SKM-1 treated with dmso at 0.1 percent for 144 hours (cell line): ENCODE data around the gene GPR78.

ENCODE experiments used
- DNase-seq: peaks from one replicate; lab custom pipeline; 2025; ENCODE audit not compliant: unreplicated experiment; lab: John Stamatoyannopoulos, UW

The GPR78 gene

GRCh38 chr4:8546766-8547107 lies 33.5 kb upstream of the GPR78 start:
- DNase-seq = no peak

- no peak for DNase-seq
Measured at GRCh38 chr4:8547108-8547911, 32.9 kb upstream of the GPR78 start.

GRCh38 chr4:8547912-8548730 lies 32.1 kb upstream of the GPR78 start:
- no peak for DNase-seq

GRCh38 chr4:8548731-8549351 lies 31.4 kb upstream of the GPR78 start:
- DNase-seq = no peak

- DNase-seq = no peak
Measured at GRCh38 chr4:8549352-8549931, 30.8 kb upstream of the GPR78 start.

- DNase-seq = no peak
Measured at GRCh38 chr4:8550691-8551090, 29.5 kb upstream of the GPR78 start.

GRCh38 chr4:8552024-8552423 lies 28.2 kb upstream of the GPR78 start:
- DNase-seq = no peak

GRCh38 chr4:8552581-8553205 lies 27.5 kb upstream of the GPR78 start:
- DNase-seq = no peak

GRCh38 chr4:8553216-8553615 lies 27.0 kb upstream of the GPR78 start:
- no peak for DNase-seq

- no peak for DNase-seq
Measured at GRCh38 chr4:8553991-8554405, 26.2 kb upstream of the GPR78 start.

- DNase-seq = no peak
Measured at GRCh38 chr4:8554555-8555100, 25.6 kb upstream of the GPR78 start.

GRCh38 chr4:8555716-8556115 lies 24.5 kb upstream of the GPR78 start:
- DNase-seq = no peak

- no peak for DNase-seq
Measured at GRCh38 chr4:8556341-8557150, 23.6 kb upstream of the GPR78 start.

- no peak for DNase-seq
Measured at GRCh38 chr4:8557151-8558076, 22.8 kb upstream of the GPR78 start.

- no peak for DNase-seq
Measured at GRCh38 chr4:8558080-8558960, 21.9 kb upstream of the GPR78 start.

GRCh38 chr4:8559011-8559410 lies 21.2 kb upstream of the GPR78 start:
- DNase-seq = no peak

- no peak for DNase-seq
Measured at GRCh38 chr4:8559524-8560264, 20.5 kb upstream of the GPR78 start.
